ENCODE measurements around the gene MAP3K21.
A peak's percentile ranks its signal among the peaks of the same experiment; 100 is the strongest.

The MAP3K21 gene

DNA sequence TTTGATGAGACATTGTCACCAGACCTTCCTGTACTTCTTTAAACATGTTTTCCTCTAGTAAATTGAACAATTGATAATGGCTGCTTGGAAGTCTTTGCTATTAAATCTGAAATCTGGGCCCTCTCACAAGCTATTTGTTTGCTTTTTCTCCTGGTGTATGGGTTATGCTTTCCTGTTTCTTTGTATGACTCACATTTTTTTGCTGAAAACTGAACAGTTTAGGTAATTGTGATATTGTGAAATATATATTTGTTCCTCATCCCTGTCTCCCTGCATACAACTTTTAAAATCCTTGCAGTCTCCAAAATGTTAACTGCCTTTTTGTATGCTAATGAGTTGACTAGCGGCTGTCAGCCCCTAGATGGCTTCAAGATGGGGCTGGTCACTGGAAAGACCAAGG is 61.6 kb downstream of the MAP3K21 start:
- no peaks in the 10 kb centered on the region for H3K9me3 ChIP-seq (ENCODE audit: control insufficient read depth, low read length)
- H3K18ac ChIP-seq (ENCODE audit: low read depth in 1 of 2, low read length in 2 of 2): no peak overlapping the region
- H2BK12ac ChIP-seq (ENCODE audit: low read length in 2 of 2): no peak overlapping the region
- WGBS: 85% methylated on average over 1 of the region's 1 CpG
- no peak overlapping the region for H2AFZ ChIP-seq (ENCODE audit: low read depth, low read length)
- no peak overlapping the region for H4K91ac ChIP-seq (ENCODE audit: low read length)
- no peak overlapping the region for H3K4me3 ChIP-seq (ENCODE audit: insufficient read depth in 1 of 2, low read depth in 1 of 2, low read length in 2 of 2)
- H2BK5ac ChIP-seq (ENCODE audit: low read depth, low read length, poor library complexity, severe bottlenecking): no peak overlapping the region
- H3K27ac ChIP-seq (ENCODE audit: low read length, poor library complexity, severe bottlenecking): no peak overlapping the region
- H3K27me3 ChIP-seq (ENCODE audit: control insufficient read depth in 1 of 2, insufficient read depth in 1 of 2, low read length in 2 of 2): peaks cover 16% of the 10 kb centered on the region in 2 experiments
- no peak overlapping the region for H2BK15ac ChIP-seq (ENCODE audit: low read depth, poor library complexity, severe bottlenecking)
- H4K8ac ChIP-seq (ENCODE audit: low read length): no peak overlapping the region
- H2AK5ac ChIP-seq (ENCODE audit: low read length, severe bottlenecking): no peak overlapping the region
- H3K4me1 ChIP-seq (ENCODE audit: control insufficient read depth, insufficient read depth, low read depth, low read length): no peaks in the 10 kb centered on the region
- H3K4me2 ChIP-seq (ENCODE audit: low read length, poor library complexity, severe bottlenecking): no peak overlapping the region
- no peaks in the 10 kb centered on the region for H3K36me3 ChIP-seq (ENCODE audit: control insufficient read depth in 1 of 2, insufficient read depth in 2 of 2, low read depth in 1 of 2, low read length in 2 of 2)
- no peak overlapping the region for H3K14ac ChIP-seq (ENCODE audit: low read length in 2 of 2)
- no peak overlapping the region for H3K4ac ChIP-seq (ENCODE audit: low read depth in 1 of 2, low read length in 2 of 2)
- H3K23ac ChIP-seq (ENCODE audit: low read length in 2 of 2): no peak overlapping the region
- DNase-seq: no peak
- no peak overlapping the region for H3K9ac ChIP-seq (ENCODE audit: low read length)
- no peak overlapping the region for H2BK120ac ChIP-seq (ENCODE audit: low read depth, low read length)
- H3K79me1 ChIP-seq (replicated peaks; ENCODE audit: low read length, poor library complexity, severe bottlenecking): no peaks in the 10 kb centered on the region

DNA sequence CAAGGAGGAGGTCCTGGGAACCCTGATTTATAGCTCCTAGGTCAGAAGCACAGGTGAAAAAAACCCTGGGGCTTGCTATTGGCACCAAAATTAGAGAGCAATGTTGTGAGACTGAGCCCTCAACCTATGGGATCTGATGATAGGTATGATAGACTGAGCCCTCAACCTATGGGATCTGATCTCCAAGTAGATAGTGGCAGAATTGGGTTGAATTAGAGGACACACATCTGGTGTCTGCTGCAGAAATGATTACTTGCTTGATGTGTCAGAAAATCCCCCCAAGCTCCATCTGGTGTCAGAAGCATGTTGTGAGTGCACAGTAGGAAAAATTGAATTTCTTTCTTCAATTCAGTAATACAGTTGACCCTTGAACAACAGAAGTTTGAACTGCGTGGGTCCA is 62.4 kb downstream of the MAP3K21 start:
- WGBS: 91% methylated on average over 1 of the region's 1 CpG
- Histone ChIP-seq H2BK120ac (ENCODE audit: low read depth, low read length) (no peak overlapping the region), H3K79me1 (replicated peaks; ENCODE audit: low read length, poor library complexity, severe bottlenecking) (no peaks in the 10 kb centered on the region)

DNA sequence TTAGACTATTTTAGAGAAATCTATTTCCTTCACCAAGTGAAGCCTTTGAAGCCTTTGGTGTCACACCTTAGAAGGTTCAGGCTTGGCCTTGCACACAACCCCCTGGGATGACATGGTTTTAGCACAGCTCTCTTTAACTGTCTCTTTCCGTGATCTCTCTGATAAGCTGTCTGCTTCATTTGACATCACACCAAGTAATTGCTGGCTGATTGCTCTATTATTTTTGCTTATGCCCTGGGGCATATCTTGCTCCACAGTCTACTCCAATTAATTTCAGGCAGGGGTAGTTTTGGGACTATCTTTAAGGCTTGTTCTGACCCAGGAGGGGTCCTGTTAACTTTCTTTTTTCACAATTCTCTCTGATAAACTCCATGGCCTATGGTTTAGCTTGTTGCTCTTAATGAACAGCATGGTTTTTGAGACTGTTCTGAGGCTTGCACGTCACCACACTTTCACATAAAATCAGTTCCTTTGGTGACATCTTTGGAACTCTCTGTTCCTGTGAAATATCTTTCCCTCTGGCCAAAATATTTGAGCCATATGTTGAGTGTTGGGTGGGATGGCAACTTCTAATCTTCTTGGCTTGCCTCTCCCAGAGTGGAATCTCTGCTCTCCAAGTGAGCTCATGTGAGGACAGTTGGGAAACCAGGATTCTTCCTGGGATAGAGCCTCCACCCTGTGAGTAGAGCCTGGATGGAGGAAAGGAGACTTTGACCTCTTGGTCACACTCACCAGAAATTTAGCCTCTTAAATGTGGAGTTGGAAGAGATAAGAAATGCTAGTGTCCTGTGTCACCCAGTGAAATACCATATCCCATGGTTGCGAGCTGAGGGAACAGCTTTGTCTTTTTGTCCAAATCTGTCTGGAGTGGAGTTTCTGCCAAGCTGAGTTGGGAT is 63.6 kb downstream of the MAP3K21 start:
- Histone ChIP-seq H2BK12ac (ENCODE audit: low read length in 2 of 2) (no peak overlapping the region), H3K4me3 (ENCODE audit: insufficient read depth in 1 of 2, low read depth in 1 of 2, low read length in 2 of 2) (no peak overlapping the region), H3K36me3 (ENCODE audit: control insufficient read depth in 1 of 2, insufficient read depth in 2 of 2, low read depth in 1 of 2, low read length in 2 of 2) (no peaks in the 10 kb centered on the region), H4K8ac (ENCODE audit: low read length) (no peak overlapping the region), H3K79me1 (replicated peaks; ENCODE audit: low read length, poor library complexity, severe bottlenecking) (no peaks in the 10 kb centered on the region), H2BK15ac (ENCODE audit: low read depth, poor library complexity, severe bottlenecking) (no peak overlapping the region), H3K27me3 (ENCODE audit: control insufficient read depth in 1 of 2, insufficient read depth in 1 of 2, low read length in 2 of 2) (peaks cover 16 to 20% of the 10 kb centered on the region in 2 experiments), H3K27ac (ENCODE audit: low read length, poor library complexity, severe bottlenecking) (no peak overlapping the region), H3K18ac (ENCODE audit: low read depth in 1 of 2, low read length in 2 of 2) (no peak overlapping the region), H4K91ac (ENCODE audit: low read length) (no peak overlapping the region), H3K4me2 (ENCODE audit: low read length, poor library complexity, severe bottlenecking) (no peak overlapping the region), H3K4me1 (ENCODE audit: control insufficient read depth, insufficient read depth, low read depth, low read length) (no peaks in the 10 kb centered on the region), H3K23ac (ENCODE audit: low read length in 2 of 2) (no peak overlapping the region), H2AFZ (ENCODE audit: low read depth, low read length) (no peak overlapping the region), H2BK120ac (ENCODE audit: low read depth, low read length) (no peak overlapping the region), H3K9ac (ENCODE audit: low read length) (no peak overlapping the region), H3K4ac (ENCODE audit: low read depth in 1 of 2, low read length in 2 of 2) (no peak overlapping the region), H2AK5ac (ENCODE audit: low read length, severe bottlenecking) (no peak overlapping the region), H3K9me3 (ENCODE audit: control insufficient read depth, low read length) (no peaks in the 10 kb centered on the region), H2BK5ac (ENCODE audit: low read depth, low read length, poor library complexity, severe bottlenecking) (no peak overlapping the region), H3K14ac (ENCODE audit: low read length in 2 of 2) (no peak overlapping the region)
- 88% methylated on average over 2 of the region's 3 CpGs for WGBS
- DNase-seq: no peak

More for the DNA sequence above, 62.4 kb downstream of the MAP3K21 start:
- Histone ChIP-seq H3K9ac (ENCODE audit: low read length) (no peak overlapping the region), H3K14ac (ENCODE audit: low read length in 2 of 2) (peak overlapping the region in 1 of 2 experiments; percentile 55), H3K4me1 (ENCODE audit: control insufficient read depth, insufficient read depth, low read depth, low read length) (no peaks in the 10 kb centered on the region), H3K23ac (ENCODE audit: low read length in 2 of 2) (no peak overlapping the region), H2AFZ (ENCODE audit: low read depth, low read length) (no peak overlapping the region), H3K27me3 (ENCODE audit: control insufficient read depth in 1 of 2, insufficient read depth in 1 of 2, low read length in 2 of 2) (peaks cover 16 to 20% of the 10 kb centered on the region in 2 experiments), H3K4me3 (ENCODE audit: insufficient read depth in 1 of 2, low read depth in 1 of 2, low read length in 2 of 2) (no peak overlapping the region), H2BK15ac (ENCODE audit: low read depth, poor library complexity, severe bottlenecking) (no peak overlapping the region), H2BK12ac (ENCODE audit: low read length in 2 of 2) (no peak overlapping the region), H3K27ac (ENCODE audit: low read length, poor library complexity, severe bottlenecking) (no peak overlapping the region), H3K18ac (ENCODE audit: low read depth in 1 of 2, low read length in 2 of 2) (no peak overlapping the region), H2AK5ac (ENCODE audit: low read length, severe bottlenecking) (no peak overlapping the region), H4K91ac (ENCODE audit: low read length) (no peak overlapping the region), H3K36me3 (ENCODE audit: control insufficient read depth in 1 of 2, insufficient read depth in 2 of 2, low read depth in 1 of 2, low read length in 2 of 2) (no peaks in the 10 kb centered on the region), H3K4me2 (ENCODE audit: low read length, poor library complexity, severe bottlenecking) (no peak overlapping the region), H4K8ac (ENCODE audit: low read length) (no peak overlapping the region), H2BK5ac (ENCODE audit: low read depth, low read length, poor library complexity, severe bottlenecking) (no peak overlapping the region), H3K4ac (ENCODE audit: low read depth in 1 of 2, low read length in 2 of 2) (no peak overlapping the region), H3K9me3 (ENCODE audit: control insufficient read depth, low read length) (no peaks in the 10 kb centered on the region)
- no peak for DNase-seq

DNA sequence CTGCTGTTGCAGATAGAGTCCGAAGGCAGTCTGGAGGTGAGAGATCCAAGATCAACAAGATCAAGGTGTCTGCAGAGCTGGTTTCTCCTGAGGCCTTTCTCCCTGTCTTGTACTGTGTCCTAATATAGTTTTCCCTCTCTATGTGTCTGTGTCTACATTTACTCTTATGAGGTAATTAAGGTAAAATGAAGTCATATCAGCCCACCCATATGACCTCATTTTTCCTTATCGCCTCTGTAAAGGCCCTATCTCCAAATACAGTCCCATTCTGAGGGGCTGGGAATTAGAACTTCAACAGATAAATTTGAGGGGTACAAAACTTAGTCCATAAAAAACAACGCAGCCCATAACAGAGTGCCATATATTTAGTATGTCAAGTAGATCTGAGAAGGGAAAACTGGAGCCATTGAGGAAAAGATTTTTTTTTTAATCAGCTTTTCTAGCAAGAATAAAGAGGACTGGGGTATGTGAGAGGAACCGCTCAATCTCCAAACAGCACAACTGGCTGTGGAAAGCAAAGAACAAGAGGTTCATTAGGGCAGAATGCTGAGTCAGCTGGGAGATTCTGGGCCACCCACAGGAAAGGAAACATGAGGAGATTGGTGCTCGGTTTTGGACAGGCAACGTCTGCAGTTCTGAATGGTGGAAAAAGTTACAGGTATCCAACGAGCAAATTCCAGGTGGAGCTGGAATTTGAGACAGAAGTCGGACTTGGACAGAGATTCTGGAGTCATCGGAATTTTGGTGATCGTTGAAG is 65.7 kb downstream of the MAP3K21 start:
- no peaks in the 10 kb centered on the region for H3K79me1 ChIP-seq (replicated peaks; ENCODE audit: low read length, poor library complexity, severe bottlenecking)
- H3K4me1 ChIP-seq (ENCODE audit: control insufficient read depth, insufficient read depth, low read depth, low read length): no peaks in the 10 kb centered on the region
- H3K14ac ChIP-seq (ENCODE audit: low read length in 2 of 2): no peak overlapping the region
- H2BK120ac ChIP-seq (ENCODE audit: low read depth, low read length): no peak overlapping the region
- no peak overlapping the region for H3K4me3 ChIP-seq (ENCODE audit: insufficient read depth in 1 of 2, low read depth in 1 of 2, low read length in 2 of 2)
- H2AFZ ChIP-seq (ENCODE audit: low read depth, low read length): no peak overlapping the region
- H3K4me2 ChIP-seq (ENCODE audit: low read length, poor library complexity, severe bottlenecking): no peak overlapping the region
- H4K8ac ChIP-seq (ENCODE audit: low read length): no peak overlapping the region
- H3K27me3 ChIP-seq (ENCODE audit: control insufficient read depth in 1 of 2, insufficient read depth in 1 of 2, low read length in 2 of 2): peaks cover 16 to 20% of the 10 kb centered on the region in 2 experiments
- no peak for DNase-seq
- H2BK12ac ChIP-seq (ENCODE audit: low read length in 2 of 2): no peak overlapping the region
- H3K4ac ChIP-seq (ENCODE audit: low read depth in 1 of 2, low read length in 2 of 2): no peak overlapping the region
- no peak overlapping the region for H2BK5ac ChIP-seq (ENCODE audit: low read depth, low read length, poor library complexity, severe bottlenecking)
- H3K23ac ChIP-seq (ENCODE audit: low read length in 2 of 2): no peak overlapping the region
- WGBS: 64% methylated on average over 9 of the region's 10 CpGs
- H3K18ac ChIP-seq (ENCODE audit: low read depth in 1 of 2, low read length in 2 of 2): no peak overlapping the region
- H3K9ac ChIP-seq (ENCODE audit: low read length): no peak overlapping the region
- no peak overlapping the region for H3K27ac ChIP-seq (ENCODE audit: low read length, poor library complexity, severe bottlenecking)
- H2AK5ac ChIP-seq (ENCODE audit: low read length, severe bottlenecking): no peak overlapping the region
- H3K36me3 ChIP-seq (ENCODE audit: control insufficient read depth in 1 of 2, insufficient read depth in 2 of 2, low read depth in 1 of 2, low read length in 2 of 2): no peaks in the 10 kb centered on the region
- no peaks in the 10 kb centered on the region for H3K9me3 ChIP-seq (ENCODE audit: control insufficient read depth, low read length)
- no peak overlapping the region for H4K91ac ChIP-seq (ENCODE audit: low read length)
- H2BK15ac ChIP-seq (ENCODE audit: low read depth, poor library complexity, severe bottlenecking): no peak overlapping the region
